Measurements from ENCODE around the gene ARHGEF1.

The ARHGEF1 gene

GRCh38 chr19:41895745-41896580 lies 13.0 kb downstream of the ARHGEF1 start:
- no peak overlapping the region for H3K27ac ChIP-seq (ENCODE audit: low read depth, low read length, poor library complexity, severe bottlenecking)
- H3K4me3 ChIP-seq (ENCODE audit: low read depth, low read length, poor library complexity, severe bottlenecking): no peak overlapping the region
- H3K9me3 ChIP-seq (ENCODE audit: low read length): no peaks in the 10 kb centered on the region
- peaks cover 73% of the 10 kb centered on the region for H3K36me3 ChIP-seq (ENCODE audit: insufficient read depth, low read length)
- no peaks in the 10 kb centered on the region for H4K20me1 ChIP-seq (ENCODE audit: insufficient read depth, low read length)
- H3K79me2 ChIP-seq (ENCODE audit: insufficient read depth, low read length): no peaks in the 10 kb centered on the region
- H3K4me2 ChIP-seq (ENCODE audit: low read length): no peak overlapping the region
- no peak overlapping the region for H3K9ac ChIP-seq (ENCODE audit: low read length)
- H3K9me2 ChIP-seq (ENCODE audit: low read depth, low read length): no peaks in the 10 kb centered on the region
- H3F3A ChIP-seq (ENCODE audit: insufficient read depth, low read length): no peaks in the 10 kb centered on the region
- no peaks in the 10 kb centered on the region for H3K4me1 ChIP-seq (ENCODE audit: insufficient read depth, low read length, severe bottlenecking)
- peak; percentile 47 for TF ChIP-seq CTCF (IDR thresholded peaks at IDR 0.05; ENCODE audit: low read length)
- TF ChIP-seq EZH2 (IDR thresholded peaks at IDR 0.05; ENCODE audit: borderline replicate concordance, low read length): no peak
- no peak overlapping the region for H2AFZ ChIP-seq (ENCODE audit: low read length)
- H3K27me3 ChIP-seq (ENCODE audit: insufficient read depth, low read length): no peaks in the 10 kb centered on the region

GRCh38 chr19:41896581-41896942 lies 13.6 kb downstream of the ARHGEF1 start:
- H3K36me3 ChIP-seq (ENCODE audit: insufficient read depth, low read length): peaks cover 78% of the 10 kb centered on the region
- TF ChIP-seq CTCF (IDR thresholded peaks at IDR 0.05; ENCODE audit: low read length): no peak
- no peak for TF ChIP-seq EZH2 (IDR thresholded peaks at IDR 0.05; ENCODE audit: borderline replicate concordance, low read length)
- no peaks in the 10 kb centered on the region for H3K9me2 ChIP-seq (ENCODE audit: low read depth, low read length)
- no peaks in the 10 kb centered on the region for H3K27me3 ChIP-seq (ENCODE audit: insufficient read depth, low read length)
- no peaks in the 10 kb centered on the region for H3K4me1 ChIP-seq (ENCODE audit: insufficient read depth, low read length, severe bottlenecking)
- no peaks in the 10 kb centered on the region for H3K79me2 ChIP-seq (ENCODE audit: insufficient read depth, low read length)
- H3K4me2 ChIP-seq (ENCODE audit: low read length): no peak overlapping the region
- H3K27ac ChIP-seq (ENCODE audit: low read depth, low read length, poor library complexity, severe bottlenecking): no peak overlapping the region
- H3F3A ChIP-seq (ENCODE audit: insufficient read depth, low read length): no peaks in the 10 kb centered on the region
- H2AFZ ChIP-seq (ENCODE audit: low read length): no peak overlapping the region
- H4K20me1 ChIP-seq (ENCODE audit: insufficient read depth, low read length): no peaks in the 10 kb centered on the region
- no peak overlapping the region for H3K4me3 ChIP-seq (ENCODE audit: low read depth, low read length, poor library complexity, severe bottlenecking)
- no peak overlapping the region for H3K9ac ChIP-seq (ENCODE audit: low read length)
- H3K9me3 ChIP-seq (ENCODE audit: low read length): no peaks in the 10 kb centered on the region

GRCh38 chr19:41897181-41897580 lies 14.2 kb downstream of the ARHGEF1 start:
- TF ChIP-seq CTCF (IDR thresholded peaks at IDR 0.05; ENCODE audit: low read length): no peak
- TF ChIP-seq EZH2 (IDR thresholded peaks at IDR 0.05; ENCODE audit: borderline replicate concordance, low read length): no peak
- Histone ChIP-seq H3K9me2 (ENCODE audit: low read depth, low read length) (no peaks in the 10 kb centered on the region), H2AFZ (ENCODE audit: low read length) (no peak overlapping the region), H3K4me2 (ENCODE audit: low read length) (no peak overlapping the region), H3K79me2 (ENCODE audit: insufficient read depth, low read length) (no peaks in the 10 kb centered on the region), H3K9ac (ENCODE audit: low read length) (no peak overlapping the region), H3K4me1 (ENCODE audit: insufficient read depth, low read length, severe bottlenecking) (no peaks in the 10 kb centered on the region), H3K27me3 (ENCODE audit: insufficient read depth, low read length) (no peaks in the 10 kb centered on the region), H3F3A (ENCODE audit: insufficient read depth, low read length) (no peaks in the 10 kb centered on the region), H3K27ac (ENCODE audit: low read depth, low read length, poor library complexity, severe bottlenecking) (no peak overlapping the region), H3K9me3 (ENCODE audit: low read length) (no peaks in the 10 kb centered on the region), H3K4me3 (ENCODE audit: low read depth, low read length, poor library complexity, severe bottlenecking) (no peak overlapping the region), H4K20me1 (ENCODE audit: insufficient read depth, low read length) (no peaks in the 10 kb centered on the region), H3K36me3 (ENCODE audit: insufficient read depth, low read length) (peaks cover 82% of the 10 kb centered on the region)
